HG03025 (cell line): ENCODE results near the gene DNAJC5G.

Experiments
- ATAC-seq: cut with Tn5 transposase; IDR thresholded peaks from one replicate; pipeline ENCODE4 v1.9.1; 2021; ENCODE audit warnings: mild to moderate bottlenecking, moderate library complexity; ENCODE audit not compliant: unreplicated experiment, low FRiP score

DNAJC5G gene

GRCh38 chr2:27275211-27276150 lies at the start of gene DNAJC5G:
Gene DNAJC5G, plus strand, starts transcription at chr2:27275433. Its CDS starts 1,296 bp downstream, at chr2:27276729.
- ATAC-seq: no peak

DNA sequence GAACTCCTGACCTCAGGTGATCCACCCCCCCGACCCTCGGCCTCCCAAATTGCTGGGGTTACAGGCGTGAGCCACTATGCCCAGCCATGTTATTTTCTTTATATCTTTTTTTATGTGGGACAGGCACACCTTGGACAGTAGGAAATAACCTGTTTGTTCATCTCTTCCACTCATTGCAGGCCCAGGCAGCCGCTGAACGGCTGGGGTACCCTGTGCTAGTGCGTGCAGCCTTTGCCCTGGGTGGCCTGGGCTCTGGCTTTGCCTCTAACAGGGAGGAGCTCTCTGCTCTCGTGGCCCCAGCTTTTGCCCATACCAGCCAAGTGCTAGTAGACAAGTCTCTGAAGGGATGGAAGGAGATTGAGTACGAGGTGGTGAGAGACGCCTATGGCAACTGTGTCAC lies 49.7 kb upstream of the DNAJC5G start:
- no peak for ATAC-seq

GRCh38 chr2:27227501-27227900 lies 47.7 kb upstream of the DNAJC5G start:
- ATAC-seq: no peak

DNA sequence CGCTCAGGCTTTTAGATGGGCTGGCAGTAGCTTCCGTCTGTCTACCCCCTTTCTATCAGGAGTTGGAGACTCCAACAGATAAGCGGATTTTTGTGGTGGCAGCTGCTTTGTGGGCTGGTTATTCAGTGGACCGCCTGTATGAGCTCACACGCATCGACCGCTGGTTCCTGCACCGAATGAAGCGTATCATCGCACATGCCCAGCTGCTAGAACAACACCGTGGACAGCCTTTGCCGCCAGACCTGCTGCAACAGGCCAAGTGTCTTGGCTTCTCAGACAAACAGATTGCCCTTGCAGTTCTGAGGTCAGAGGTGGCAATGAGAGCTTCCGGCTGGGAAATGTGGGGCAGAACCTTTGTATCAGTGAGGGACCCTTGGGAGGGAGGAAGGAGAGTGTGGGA lies 43.3 kb upstream of the DNAJC5G start:
- no peak for ATAC-seq

- no peak for ATAC-seq
These were observed 41.9 kb upstream of the DNAJC5G start for GRCh38 chr2:27233341-27233740.

- ATAC-seq: no peak
These were observed 39.1 kb upstream of the DNAJC5G start for GRCh38 chr2:27236136-27236535.

GRCh38 chr2:27236626-27237025 lies 38.6 kb upstream of the DNAJC5G start:
- no peak for ATAC-seq

DNA sequence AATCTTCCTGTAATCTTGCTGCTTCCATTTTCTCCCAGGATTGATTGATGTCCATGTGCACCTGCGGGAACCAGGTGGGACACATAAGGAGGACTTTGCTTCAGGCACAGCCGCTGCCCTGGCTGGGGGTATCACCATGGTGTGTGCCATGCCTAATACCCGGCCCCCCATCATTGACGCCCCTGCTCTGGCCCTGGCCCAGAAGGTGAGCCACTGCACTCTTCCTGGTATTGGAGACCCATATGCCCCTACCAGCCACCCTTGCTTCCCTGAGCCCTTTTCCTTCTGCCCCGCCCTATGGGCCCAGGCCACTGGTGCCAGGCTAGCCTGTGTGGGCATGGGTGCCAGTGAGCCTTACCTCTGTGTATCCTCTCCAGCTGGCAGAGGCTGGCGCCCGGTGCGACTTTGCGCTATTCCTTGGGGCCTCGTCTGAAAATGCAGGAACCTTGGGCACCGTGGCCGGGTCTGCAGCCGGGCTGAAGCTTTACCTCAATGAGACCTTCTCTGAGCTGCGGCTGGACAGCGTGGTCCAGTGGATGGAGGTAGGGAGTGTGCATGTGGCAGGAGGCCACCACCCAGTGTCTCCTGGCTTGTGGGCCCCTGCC lies 37.8 kb upstream of the DNAJC5G start:
- no peak for ATAC-seq

DNA sequence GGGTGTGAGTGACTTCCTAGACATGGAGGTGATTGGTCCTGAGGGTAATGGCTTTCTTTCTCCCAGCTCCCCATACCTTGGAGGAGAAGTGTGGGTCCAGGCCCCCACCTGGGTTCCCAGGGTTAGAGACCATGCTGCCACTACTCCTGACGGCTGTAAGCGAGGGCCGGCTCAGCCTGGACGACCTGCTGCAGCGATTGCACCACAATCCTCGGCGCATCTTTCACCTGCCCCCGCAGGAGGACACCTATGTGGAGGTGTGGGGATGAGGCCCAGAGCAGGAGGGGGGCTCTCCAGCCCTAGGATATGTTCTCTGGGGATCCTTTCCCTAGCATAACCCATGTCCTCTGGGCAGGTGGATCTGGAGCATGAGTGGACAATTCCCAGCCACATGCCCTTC lies 36.3 kb upstream of the DNAJC5G start:
- ATAC-seq: no peak

DNA sequence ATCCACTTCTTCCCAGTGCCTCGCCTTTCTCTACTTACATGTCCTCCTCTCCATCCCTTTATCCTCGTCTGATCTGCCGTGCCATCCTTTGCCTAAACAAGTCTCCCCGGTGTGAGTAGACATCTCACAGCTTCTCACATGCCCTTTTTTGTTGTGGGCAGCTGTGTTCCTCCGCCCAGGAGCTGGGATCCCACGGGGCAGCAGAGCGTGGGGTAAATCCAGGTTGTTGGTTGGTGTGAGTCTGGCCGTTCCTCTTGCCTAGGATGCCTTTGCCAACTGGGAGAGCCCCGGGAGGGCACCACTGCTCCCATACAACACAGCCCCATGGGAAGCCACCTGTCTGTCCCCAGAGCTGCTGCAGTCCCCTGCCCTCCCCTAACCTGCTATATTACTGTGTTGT lies 34.8 kb upstream of the DNAJC5G start:
- no peak for ATAC-seq

DNA sequence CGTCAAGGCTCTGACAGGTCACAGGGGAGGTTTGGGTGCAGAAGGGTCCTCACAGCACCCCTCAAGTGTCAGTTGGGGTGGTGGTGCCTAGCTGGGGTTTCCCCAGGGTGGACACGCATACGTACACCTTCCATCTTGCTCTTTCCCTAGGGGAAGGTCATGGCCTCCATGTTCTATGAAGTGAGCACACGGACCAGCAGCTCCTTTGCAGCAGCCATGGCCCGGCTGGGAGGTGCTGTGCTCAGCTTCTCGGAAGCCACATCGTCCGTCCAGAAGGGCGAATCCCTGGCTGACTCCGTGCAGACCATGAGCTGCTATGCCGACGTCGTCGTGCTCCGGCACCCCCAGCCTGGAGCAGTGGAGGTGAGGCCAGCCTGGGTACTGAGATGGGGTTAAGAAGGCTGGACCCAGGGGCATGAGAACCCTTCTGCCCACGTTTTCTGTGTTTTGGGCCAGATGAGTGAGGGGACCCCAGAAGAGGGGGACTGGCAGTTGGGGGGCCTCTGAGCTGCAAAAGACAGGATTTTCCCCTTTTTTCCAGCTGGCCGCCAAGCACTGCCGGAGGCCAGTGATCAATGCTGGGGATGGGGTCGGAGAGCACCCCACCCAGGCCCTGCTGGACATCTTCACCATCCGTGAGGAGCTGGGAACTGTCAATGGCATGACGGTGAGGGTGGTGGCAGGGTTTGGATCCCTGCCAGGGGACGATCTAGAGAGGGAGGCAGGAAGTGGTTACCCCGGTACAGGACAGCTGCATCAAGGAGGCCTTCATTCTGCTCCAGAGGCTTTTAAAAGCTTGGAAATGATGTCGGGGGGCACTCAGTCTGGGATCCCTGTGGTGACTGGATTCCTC lies 33.2 kb upstream of the DNAJC5G start:
- ATAC-seq: no peak

DNA sequence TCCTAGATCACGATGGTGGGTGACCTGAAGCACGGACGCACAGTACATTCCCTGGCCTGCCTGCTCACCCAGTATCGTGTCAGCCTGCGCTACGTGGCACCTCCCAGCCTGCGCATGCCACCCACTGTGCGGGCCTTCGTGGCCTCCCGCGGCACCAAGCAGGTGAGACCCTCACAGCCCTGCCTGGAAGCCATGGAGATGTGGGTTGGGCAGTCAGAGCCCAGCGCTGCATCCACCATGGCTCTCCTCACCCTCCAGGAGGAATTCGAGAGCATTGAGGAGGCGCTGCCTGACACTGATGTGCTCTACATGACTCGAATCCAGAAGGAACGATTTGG lies 32.6 kb upstream of the DNAJC5G start:
- no peak for ATAC-seq

DNA sequence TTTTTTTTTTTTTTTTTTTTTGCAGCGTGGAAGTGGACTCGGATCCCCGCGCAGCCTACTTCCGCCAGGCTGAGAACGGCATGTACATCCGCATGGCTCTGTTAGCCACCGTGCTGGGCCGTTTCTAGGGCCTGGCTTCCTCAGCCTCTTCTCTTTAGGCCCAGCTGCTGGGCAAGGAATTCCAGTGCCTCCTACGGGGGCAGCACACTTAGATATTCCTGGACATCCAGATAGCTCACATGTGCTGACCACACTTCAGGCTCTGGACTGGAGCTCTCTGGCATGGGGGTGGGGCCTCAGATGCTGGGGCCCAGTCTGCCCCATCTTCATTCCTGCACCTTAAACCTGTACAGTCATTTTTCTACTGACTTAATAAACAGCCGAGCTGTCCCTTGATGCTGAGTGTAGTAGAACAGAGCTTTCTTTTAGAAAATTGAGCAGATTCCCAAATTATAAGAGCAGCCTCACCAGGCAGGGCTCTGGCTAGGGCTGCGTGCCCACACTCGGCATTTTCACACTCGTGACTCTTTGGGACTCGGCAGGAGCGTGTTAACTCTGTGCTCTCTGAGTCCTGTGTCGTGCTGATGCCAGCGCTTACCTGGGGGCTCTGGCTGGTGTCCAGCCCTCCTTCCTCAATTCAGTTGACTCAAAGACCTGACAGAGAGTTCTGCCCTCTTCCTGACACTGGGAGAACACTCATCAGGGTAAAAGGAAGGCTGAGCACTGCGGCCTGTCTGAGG lies 31.7 kb upstream of the DNAJC5G start:
- ATAC-seq: no peak

GRCh38 chr2:27245116-27245515 lies 30.1 kb upstream of the DNAJC5G start:
- no peak for ATAC-seq

GRCh38 chr2:27245626-27246025 lies 29.6 kb upstream of the DNAJC5G start:
- no peak for ATAC-seq

GRCh38 chr2:27247893-27248292 lies 27.3 kb upstream of the DNAJC5G start:
- no peak for ATAC-seq

GRCh38 chr2:27249159-27249890 lies 25.9 kb upstream of the DNAJC5G start:
- ATAC-seq: no peak

- ATAC-seq: no peak
These were observed 25.2 kb upstream of the DNAJC5G start for GRCh38 chr2:27249891-27250651.
